ENCODE results near the gene CEP120.
A peak's percentile ranks its signal among the peaks of the same experiment; 100 is the strongest.

CEP120 gene

GRCh38 chr5:123429993-123430392, 6.8 kb upstream of the CEP120 start:
- no peak overlapping the region for H3K4me3 ChIP-seq (ENCODE audit: low read depth, low read length)
- no peak for TF ChIP-seq CTCF (IDR thresholded peaks at IDR 0.05; ENCODE audit: control insufficient read depth, extremely low read depth, insufficient read depth)
- DNase-seq (ENCODE audit: low read depth): no peak

GRCh38 chr5:123429221-123429954, 6.2 kb upstream of the CEP120 start:
- H3K4me3 ChIP-seq (ENCODE audit: low read depth, low read length): no peak overlapping the region
- no peak for DNase-seq (ENCODE audit: low read depth)
- no peak for TF ChIP-seq CTCF (IDR thresholded peaks at IDR 0.05; ENCODE audit: control insufficient read depth, extremely low read depth, insufficient read depth)

GRCh38 chr5:123428521-123429220, 5.5 kb upstream of the CEP120 start:
- DNase-seq (ENCODE audit: low read depth): no peak
- no peak overlapping the region for H3K4me3 ChIP-seq (ENCODE audit: low read depth, low read length)
- TF ChIP-seq CTCF (IDR thresholded peaks at IDR 0.05; ENCODE audit: control insufficient read depth, extremely low read depth, insufficient read depth): no peak

GRCh38 chr5:123427281-123427680, 4.1 kb upstream of the CEP120 start:
- H3K4me3 ChIP-seq (ENCODE audit: low read depth, low read length): no peak overlapping the region
- TF ChIP-seq CTCF (IDR thresholded peaks at IDR 0.05; ENCODE audit: control insufficient read depth, extremely low read depth, insufficient read depth): no peak
- no peak for DNase-seq (ENCODE audit: low read depth)

- no peak for TF ChIP-seq CTCF (IDR thresholded peaks at IDR 0.05; ENCODE audit: control insufficient read depth, extremely low read depth, insufficient read depth)
- DNase-seq (ENCODE audit: low read depth): no peak
- H3K4me3 ChIP-seq (ENCODE audit: low read depth, low read length): no peak overlapping the region
Observed at GRCh38 chr5:123425431-123425830, 2.2 kb upstream of the CEP120 start.

GRCh38 chr5:123422433-123423277, 548 bp downstream of the CEP120 start:
- no peak for DNase-seq (ENCODE audit: low read depth)
- peak overlapping the region; percentile 64 for H3K4me3 ChIP-seq (ENCODE audit: low read depth, low read length)
- no peak for TF ChIP-seq CTCF (IDR thresholded peaks at IDR 0.05; ENCODE audit: control insufficient read depth, extremely low read depth, insufficient read depth)

Data from LNCaP clone FGC (cell line).